HG03066 (cell line): ENCODE data around the gene MAN2B2.

Experiments
- ATAC-seq: cut with Tn5 transposase; IDR thresholded peaks from one replicate; pipeline ENCODE4 v1.9.1; 2021; ENCODE audit warnings: low read depth; ENCODE audit not compliant: unreplicated experiment

MAN2B2 gene

DNA sequence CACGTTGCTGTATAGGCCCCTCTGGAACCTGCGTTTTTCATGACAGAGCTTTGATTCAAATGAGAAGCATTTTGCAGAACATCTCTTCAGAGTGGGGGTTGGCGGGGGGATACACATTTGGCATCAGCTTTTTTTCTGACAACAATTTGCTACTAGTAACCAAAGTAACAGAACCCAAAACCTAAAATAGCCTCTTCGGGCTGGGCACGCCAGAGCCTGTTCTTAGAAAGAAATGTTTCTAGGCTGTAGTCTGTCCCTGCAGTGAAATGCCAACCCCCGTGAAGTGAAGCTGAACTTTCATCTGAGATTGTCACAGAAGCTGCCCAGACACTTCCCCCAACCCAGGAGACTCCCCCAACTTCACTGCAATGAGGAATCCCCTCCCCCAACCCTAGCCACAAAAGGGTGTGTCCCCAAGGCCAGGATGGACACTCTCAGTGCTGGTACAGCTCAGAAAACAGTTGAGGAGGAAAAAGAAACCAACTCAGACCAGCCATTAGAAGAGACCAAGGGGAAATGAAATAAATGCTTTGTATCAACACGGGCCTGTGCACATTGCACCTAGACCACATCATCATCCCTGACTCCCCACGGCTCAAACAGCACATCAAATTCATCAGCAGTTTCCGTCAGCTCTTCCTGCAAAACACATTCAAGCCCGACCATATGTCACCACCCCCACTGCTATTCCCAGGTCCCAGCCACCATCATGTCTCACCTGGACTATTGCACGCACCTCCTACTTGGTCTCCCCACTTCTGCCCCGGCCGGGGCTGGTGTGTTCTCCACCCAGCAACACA, 8.4 kb upstream of the MAN2B2 start:
- no peak for ATAC-seq

DNA sequence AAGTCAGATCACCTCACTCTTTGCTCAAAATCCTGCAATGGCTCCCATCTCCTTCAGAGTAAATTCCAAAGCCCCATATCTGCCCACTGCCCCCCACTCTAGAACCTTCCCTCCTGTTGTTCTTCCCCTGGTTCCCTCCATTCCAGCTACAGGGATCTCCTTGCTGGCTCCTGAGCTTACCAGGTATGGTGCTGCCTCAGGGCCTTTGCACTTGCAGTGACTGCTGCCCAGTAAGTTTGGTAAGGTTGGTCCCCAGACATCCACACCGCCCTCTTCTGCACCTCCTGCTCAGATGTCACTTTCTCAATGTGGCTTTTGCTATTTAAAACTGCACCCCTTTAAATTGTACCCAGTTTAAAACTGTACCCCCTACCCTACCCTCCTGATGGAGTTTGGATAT, 7.8 kb upstream of the MAN2B2 start:
- no peak for ATAC-seq

DNA sequence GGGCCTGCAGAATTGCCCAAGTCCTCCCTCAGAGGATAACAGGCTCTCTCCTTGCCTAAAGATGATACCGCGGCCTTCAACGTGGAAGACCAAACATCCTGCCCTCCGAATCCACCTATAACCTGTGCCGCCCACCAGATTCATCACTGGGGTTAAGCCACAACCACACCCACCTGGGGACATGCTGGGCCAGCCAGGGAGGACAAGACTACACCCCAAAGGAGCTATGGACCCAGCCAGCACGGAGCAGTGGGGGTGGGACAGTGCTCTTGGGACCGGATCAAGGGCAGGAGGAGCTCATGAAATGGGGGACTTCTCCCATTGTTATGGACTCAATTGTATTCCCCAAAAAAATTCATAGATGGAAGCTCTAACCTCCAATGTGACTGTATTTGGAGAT, 6.8 kb upstream of the MAN2B2 start:
- ATAC-seq = no peak

- no peak for ATAC-seq
These were observed 6.2 kb upstream of the MAN2B2 start for GRCh38 chr4:6568689-6569332.

DNA sequence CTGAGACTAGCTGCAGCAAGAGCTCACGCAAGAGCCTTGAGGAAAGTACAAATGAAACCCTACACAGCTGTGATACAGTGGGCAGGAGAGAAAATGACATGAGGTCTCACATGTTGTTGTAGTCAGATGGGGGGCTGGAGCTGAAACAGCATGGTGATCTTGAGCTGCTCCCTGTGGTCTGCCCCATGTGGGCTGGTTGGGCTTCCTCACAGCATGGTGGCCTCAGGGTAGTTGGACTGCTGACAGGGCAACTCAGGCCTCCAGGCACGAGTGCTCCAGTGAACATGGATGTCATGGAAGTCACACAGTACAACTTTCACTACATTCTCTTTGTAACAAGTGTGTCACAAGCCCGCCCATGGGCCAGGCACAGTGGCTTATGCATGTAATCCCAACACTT, 3.4 kb upstream of the MAN2B2 start:
- ATAC-seq = no peak

GRCh38 chr4:6573551-6573950, 1.4 kb upstream of the MAN2B2 start:
- ATAC-seq = no peak

DNA sequence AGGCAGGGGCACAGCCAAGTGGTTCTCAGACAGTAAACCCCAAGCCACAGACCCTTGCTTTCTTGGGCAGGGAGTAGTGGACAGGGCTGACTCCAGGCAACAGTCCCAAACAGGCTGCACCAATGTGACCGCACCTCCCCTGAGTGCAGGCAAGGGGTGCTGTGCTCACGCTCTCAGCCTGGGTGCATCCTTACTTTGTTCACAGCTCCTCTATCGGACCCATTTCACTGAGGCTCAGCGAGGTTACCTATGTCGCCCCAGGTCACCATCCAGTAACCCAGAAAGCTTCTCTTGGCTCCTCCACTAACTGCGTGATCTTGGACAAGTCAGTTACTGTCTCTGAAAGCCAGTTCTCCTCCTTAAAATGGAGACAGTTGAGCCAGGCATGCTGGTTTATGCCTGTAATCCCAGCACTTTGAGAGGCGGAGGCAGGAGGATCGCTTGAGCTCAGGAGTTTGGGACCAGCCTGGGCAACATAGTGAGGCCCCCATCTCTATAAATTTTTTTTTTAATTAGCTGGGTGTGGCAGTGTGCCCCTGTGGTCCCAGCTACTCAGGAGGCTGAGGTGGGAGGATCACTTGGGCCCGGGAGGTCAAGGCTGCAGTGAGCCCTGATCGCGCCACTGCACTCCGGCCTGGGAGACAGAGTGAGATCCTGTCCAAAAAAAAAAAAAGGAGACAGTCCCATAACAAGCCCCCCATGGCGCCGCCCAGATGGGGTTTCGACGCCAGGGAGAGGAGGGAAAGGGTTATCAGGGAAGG, 823 bp upstream of the MAN2B2 start:
- no peak for ATAC-seq

GRCh38 chr4:6575503-6576240, 683 bp downstream of the MAN2B2 start:
- no peak for ATAC-seq

GRCh38 chr4:6576512-6576911, 1.5 kb downstream of the MAN2B2 start:
- no peak for ATAC-seq

DNA sequence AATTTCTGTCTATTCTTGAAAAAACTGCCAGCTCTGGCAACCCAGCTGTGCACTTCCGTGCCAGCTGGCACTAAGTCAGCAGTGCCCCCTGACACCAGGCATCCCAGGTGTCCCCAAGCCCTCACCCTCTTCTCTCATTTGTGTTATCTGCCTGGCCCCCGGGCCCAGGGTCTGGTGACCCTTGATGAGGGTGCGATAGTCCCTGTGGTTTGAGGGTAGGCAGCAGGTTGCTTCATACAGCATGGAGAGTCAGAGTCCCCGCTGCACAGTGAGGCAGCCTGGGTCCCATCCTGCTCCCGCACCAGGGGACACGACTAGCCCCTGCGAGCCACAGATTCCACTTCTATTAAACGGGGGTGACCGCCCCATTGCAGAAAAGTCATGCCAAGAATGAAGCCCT, 1.9 kb downstream of the MAN2B2 start:
- no peak for ATAC-seq

DNA sequence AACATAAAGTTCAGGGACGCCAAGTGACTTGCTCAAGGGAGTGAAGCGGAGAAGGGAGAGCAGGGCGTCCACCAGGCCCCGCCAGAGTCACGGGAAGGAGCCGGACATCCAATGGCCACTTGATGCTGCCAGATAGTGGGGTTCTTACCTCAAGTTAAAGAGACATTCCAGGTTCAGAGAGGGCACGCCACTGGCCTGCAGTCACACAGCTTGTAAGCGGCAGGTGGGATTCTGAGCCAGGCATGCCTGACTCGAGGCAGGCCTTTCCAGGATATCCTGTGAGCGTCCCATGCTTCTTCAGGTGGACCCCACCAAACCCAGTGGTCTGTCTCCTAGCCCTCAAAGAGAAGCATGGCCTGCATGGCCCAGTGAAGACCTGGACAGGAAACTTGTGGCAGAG, 2.4 kb downstream of the MAN2B2 start:
- no peak for ATAC-seq

- ATAC-seq = no peak
These were observed 3.2 kb downstream of the MAN2B2 start for GRCh38 chr4:6578221-6578620.

GRCh38 chr4:6580353-6580752, 5.4 kb downstream of the MAN2B2 start:
- ATAC-seq = no peak

- ATAC-seq = no peak
These were observed 6.7 kb downstream of the MAN2B2 start for GRCh38 chr4:6581566-6582121.

DNA sequence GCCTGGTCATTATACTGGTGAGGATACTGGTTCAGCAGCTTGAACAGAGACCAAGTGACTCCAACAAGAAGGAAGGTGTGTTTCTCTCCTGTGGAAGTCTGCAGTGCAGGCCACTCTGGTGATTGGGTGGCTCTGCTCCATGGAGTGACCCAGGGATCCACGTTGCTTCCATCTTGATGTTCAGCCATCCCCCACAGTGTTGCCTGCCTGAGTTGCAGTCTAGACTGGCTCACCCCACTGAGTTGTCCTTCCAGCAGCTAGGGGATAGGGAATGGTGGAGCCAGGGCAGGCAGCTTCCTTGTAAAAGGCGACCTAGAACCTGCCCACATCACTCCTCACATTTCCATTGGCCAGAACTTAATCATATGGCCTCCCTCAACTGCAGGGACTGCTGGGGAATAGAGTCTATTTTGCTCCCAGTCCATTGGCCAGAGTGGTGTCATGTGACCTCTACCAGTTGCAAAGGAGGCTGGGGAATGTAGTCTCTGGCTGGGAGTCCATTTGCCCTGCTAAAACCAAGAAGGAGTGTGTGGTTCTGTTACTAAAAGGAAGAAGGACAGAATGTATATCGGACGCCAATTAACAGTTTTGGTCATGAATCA, 8.0 kb downstream of the MAN2B2 start:
- no peak for ATAC-seq

GRCh38 chr4:6584865-6585264, 9.9 kb downstream of the MAN2B2 start:
- ATAC-seq = no peak

DNA sequence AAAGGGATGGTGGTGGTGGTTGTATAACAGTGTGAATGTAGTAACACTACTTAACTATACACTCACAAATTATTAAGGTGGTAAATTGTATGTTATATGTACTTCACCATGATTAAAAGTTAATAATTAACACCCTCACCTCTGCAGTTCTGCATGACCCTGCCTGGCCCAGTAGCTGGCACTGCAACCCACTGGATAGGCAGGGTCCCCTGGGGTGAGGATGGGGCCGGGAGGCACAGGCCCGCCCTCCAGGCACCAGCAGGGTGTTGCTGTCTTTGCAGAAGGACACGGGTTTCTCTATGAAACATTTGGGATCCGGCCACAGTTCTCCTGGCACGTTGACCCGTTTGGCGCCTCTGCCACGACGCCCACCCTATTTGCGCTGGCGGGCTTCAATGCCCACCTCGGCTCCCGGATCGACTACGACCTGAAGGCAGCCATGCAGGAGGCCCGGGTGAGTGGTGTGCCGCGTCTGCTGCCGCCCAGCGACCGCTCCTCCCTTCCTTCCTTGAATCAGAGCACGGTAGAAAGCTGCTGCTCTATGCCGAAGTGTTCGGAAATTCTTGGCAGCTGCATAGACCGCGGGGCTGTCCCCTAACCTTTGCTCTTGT, 11.8 kb downstream of the MAN2B2 start:
- no peak for ATAC-seq

DNA sequence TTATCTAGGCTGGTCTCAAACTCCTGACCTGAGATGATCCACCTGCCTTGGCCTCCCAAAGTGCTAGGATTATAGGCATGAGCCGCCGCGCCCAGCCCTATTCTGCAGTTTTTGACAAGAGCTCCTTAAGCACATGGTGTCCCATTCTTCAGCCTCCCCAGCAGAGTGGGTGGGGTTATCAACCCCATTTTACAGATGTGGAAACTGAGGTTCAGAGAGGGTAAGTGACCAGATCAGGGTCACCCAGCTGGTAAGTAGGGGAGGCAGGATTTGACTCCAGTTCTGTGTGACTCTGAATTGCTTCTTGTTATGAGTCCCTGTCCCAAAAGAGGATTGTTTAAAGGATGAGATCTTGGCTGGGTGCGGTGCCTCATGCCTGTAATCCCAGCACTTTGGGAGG, 14.5 kb downstream of the MAN2B2 start:
- no peak for ATAC-seq

- no peak for ATAC-seq
These were observed 16.3 kb downstream of the MAN2B2 start for GRCh38 chr4:6591313-6591712.

DNA sequence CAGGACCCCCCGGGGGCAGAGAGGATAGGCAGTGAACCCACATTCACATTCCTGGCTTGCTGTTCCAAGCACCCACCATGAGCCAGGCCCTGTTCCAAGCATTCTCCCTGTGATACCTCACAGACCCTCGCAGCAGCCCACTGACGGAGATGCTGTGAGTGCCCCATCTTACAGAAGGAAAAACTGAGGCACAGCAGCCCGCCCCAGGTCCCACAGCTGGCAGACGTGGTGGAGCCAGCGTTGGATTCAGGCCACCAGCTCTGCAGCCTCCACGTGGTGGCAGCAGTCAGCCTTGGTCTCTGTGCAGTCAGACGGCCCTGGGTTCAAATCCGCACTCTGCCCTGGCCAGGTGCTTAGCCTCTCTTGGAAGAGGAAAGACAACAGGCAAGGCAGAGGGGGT, 16.8 kb downstream of the MAN2B2 start:
- ATAC-seq = no peak
